HepG2 (cell line): ENCODE results near the gene SLC12A2. TPM values are rescaled to one million over a fixed set of nuclear protein-coding genes. Genes with fewer than 3 reads are reported as not detected.

Experiments
- ATAC-seq: fragments of 200-7000 bp; cut with Tn5 transposase; 3 replicates; pipeline ENCODE4 v1.9.1; 2020; ENCODE audit warnings: mild to moderate bottlenecking, moderate library complexity
- BruUV-seq: library from RNA; stranded (reverse); fragments of 400-500 nt; replicated peaks from 2 replicates; lab custom pipeline; 2021; lab: Mats Ljungman, UMichigan
- CTCF ChIA-PET: fragments of 300-600 bp; formaldehyde crosslinking; extraction: SDS; loops from one replicate; lab custom pipeline; 2021; ENCODE audit warnings: low total read pairs, inconsistent platforms, low intra/inter-chr PET ratio; lab: Yijun Ruan, JAX
- POLR2A ChIA-PET: fragments of 350-600 bp; sonication (Branson Sonifier 250); formaldehyde crosslinking; loops from one replicate; lab custom pipeline; 2020; ENCODE audit warnings: antibody characterized with exemption, inconsistent platforms; lab: Yijun Ruan, JAX
- DNase-seq: peaks from one replicate; pipeline ENCODE4 v3.0.0-alpha.2; 2015; ENCODE audit warnings: low spot score
- FAIRE-seq: peaks from 3 replicates; lab custom pipeline; 2011; peaks lifted over from hg19 to GRCh38; lab: Jason Lieb, UNC
- H2AFZ ChIP-seq: one replicate; pipeline ENCODE4 v1.6.1; 2011; ENCODE audit warnings: low read length, inconsistent platforms
- H3K27ac ChIP-seq: fragments of 300-600 bp; 3 replicates; pipeline ENCODE4 v1.8.0; 2011; ENCODE audit warnings: mixed run types, mild to moderate bottlenecking, mixed read lengths, low read length, inconsistent platforms; ENCODE audit not compliant: insufficient read depth; ENCODE audit errors: extremely low read length
- H3K27me3 ChIP-seq, 2 experiments: fragments of 200-600 bp in 1 of 2; 2 replicates in 1 of 2; 3 replicates in 1 of 2; pipeline versions ENCODE4 v1.6.0 to v1.8.0; 2011; ENCODE audit warnings: low read length in 2 of 2, mild to moderate bottlenecking in 2 of 2, moderate library complexity in 2 of 2, inconsistent platforms in 1 of 2; ENCODE audit not compliant: insufficient read depth in 2 of 2, control insufficient read depth in 1 of 2
- H3K36me3 ChIP-seq, 2 experiments: fragments of 200-600 bp in 1 of 2; replicated peaks in 1 of 2; 2 replicates in 1 of 2; 3 replicates in 1 of 2; pipeline versions ENCODE4 v1.5.1 to v1.8.0; 2011; ENCODE audit warnings: low read length in 2 of 2, inconsistent platforms in 1 of 2; ENCODE audit not compliant: insufficient read depth in 2 of 2, control insufficient read depth in 1 of 2
- H3K4me1 ChIP-seq: 2 replicates; pipeline ENCODE4 v1.5.1; 2012; ENCODE audit warnings: low read length, inconsistent platforms; ENCODE audit not compliant: insufficient read depth
- H3K4me2 ChIP-seq: 2 replicates; pipeline ENCODE4 v1.6.0; 2011; ENCODE audit warnings: low read depth, low read length, inconsistent platforms
- H3K4me3 ChIP-seq, 3 experiments: fragments of 200-600 bp in 1 of 3; sonication (generic), shearing (Covaris generic) in 1 of 3; replicated peaks in 1 of 3; 2 replicates each; pipeline ENCODE4 v1.5.1; 2011 to 2016; ENCODE audit warnings: low read length in 3 of 3, inconsistent platforms in 2 of 3, low read depth in 2 of 3, mild to moderate bottlenecking in 2 of 3, control low read depth in 1 of 3, mixed read lengths in 1 of 3; ENCODE audit not compliant: insufficient read depth in 1 of 3
- H3K79me2 ChIP-seq: one replicate; pipeline ENCODE4 v1.6.1; 2011; ENCODE audit warnings: low read length, inconsistent platforms; ENCODE audit not compliant: insufficient read depth
- H3K9ac ChIP-seq: 2 replicates; pipeline ENCODE4 v1.6.0; 2011; ENCODE audit warnings: mild to moderate bottlenecking, low read depth, low read length, inconsistent platforms; ENCODE audit not compliant: insufficient read depth
- H3K9me3 ChIP-seq: 2 replicates; pipeline ENCODE4 v1.5.1; 2012; ENCODE audit warnings: mild to moderate bottlenecking, low read length
- H4K20me1 ChIP-seq: 2 replicates; pipeline ENCODE4 v1.6.0; 2011; ENCODE audit warnings: inconsistent platforms, mild to moderate bottlenecking, low read length, moderate library complexity; ENCODE audit not compliant: insufficient read depth
- ESRRA ChIP-seq: sonication (generic); formaldehyde crosslinking; IDR thresholded peaks from 2 replicates; pipeline ENCODE4 v1.5.1; 2020; ENCODE audit warnings: mild to moderate bottlenecking, low read depth, missing genetic modification reagents
- SNAI1 ChIP-seq: sonication (generic); formaldehyde crosslinking; IDR thresholded peaks from 2 replicates; pipeline ENCODE4 v1.5.0; 2020; ENCODE audit warnings: mild to moderate bottlenecking, missing genetic modification reagents, borderline replicate concordance
- SP1 ChIP-seq, 2 experiments: fragments of 450-650 bp in 1 of 2; sonication (generic) in 1 of 2; formaldehyde crosslinking in 1 of 2; IDR thresholded peaks; 2 replicates each; pipeline versions ENCODE4 v1.4.0 to v1.6.1; 2016 to 2020; ENCODE audit warnings: missing genetic modification reagents in 1 of 2
- TAF15 ChIP-seq: fragments of 200-400 bp; formaldehyde crosslinking; IDR thresholded peaks from one replicate; pipeline ENCODE4 v1.6.1; 2018; ENCODE audit warnings: mild to moderate bottlenecking, low read depth, low read length; ENCODE audit not compliant: poor library complexity, severe bottlenecking
- ZNF136 ChIP-seq: sonication (generic); formaldehyde crosslinking; IDR thresholded peaks from 2 replicates; pipeline ENCODE4 v1.8.1; 2022; ENCODE audit warnings: low read depth, mild to moderate bottlenecking, moderate library complexity, missing genetic modification reagents
- ZNF607 ChIP-seq: sonication (generic); formaldehyde crosslinking; IDR thresholded peaks from 2 replicates; pipeline ENCODE4 v1.5.1; 2020; ENCODE audit warnings: missing genetic modification reagents, mild to moderate bottlenecking, borderline replicate concordance
- in situ Hi-C: cut with HindIII; loops from 2 replicates; pipeline ENCODE4 v1.10.0; 2017; ENCODE audit warnings: low pct_unique_long_range_greater_than_20kb; ENCODE audit not compliant: extremely low pct_ligation_motif_present
- intact Hi-C: fragments of 100-400 bp; cut with micrococcal nuclease; formaldehyde crosslinking; loops from one replicate; pipeline ENCODE4 v1.10.0; 2022; ENCODE audit not compliant: unreplicated experiment
- polyA plus RNA-seq, 8 experiments: library from polyadenylated mRNA; depleted of rRNA in 3 of 8; stranded (reverse) in 7 of 8; unstranded in 1 of 8; fragments of >200 nt; fragmentation: Illumina TruSeq in 4 of 8; extraction: Trizol in 4 of 8; gene quantifications; 2 replicates each; pipeline versions ENCODE4 v1.2.1 to v1.2.3, GENCODE V29; 2011 to 2016; ENCODE audit warnings: low read depth in 4 of 8, missing spikeins in 1 of 8, mixed read lengths in 1 of 8; ENCODE audit not compliant: insufficient read depth in 1 of 8
- total RNA-seq, 5 experiments: library from RNA; depleted of rRNA; stranded (reverse); fragments of >200 nt; fragmentation: Illumina TruSeq; extraction: Trizol; gene quantifications; 2 replicates each; pipeline ENCODE4 v1.2.3, GENCODE V29; 2016; ENCODE audit warnings: low read depth in 1 of 5
- TF ChIP-seq, protein P1 (sequence below): sonication (generic); formaldehyde crosslinking; IDR thresholded peaks from 2 replicates; pipeline ENCODE4 v1.5.0; 2020; ENCODE audit warnings: mild to moderate bottlenecking, missing genetic modification reagents
- TF ChIP-seq, protein P2 (sequence below): sonication (generic); formaldehyde crosslinking; conservative IDR thresholded peaks from 2 replicates; pipeline ENCODE4 v1.5.0; 2020; ENCODE audit warnings: missing genetic modification reagents
- TF ChIP-seq, protein P3 (sequence below): sonication (generic); formaldehyde crosslinking; IDR thresholded peaks from 2 replicates; pipeline ENCODE4 v1.4.0; 2020; ENCODE audit warnings: mild to moderate bottlenecking, missing genetic modification reagents
- TF ChIP-seq, protein P4 (sequence below): sonication (generic); formaldehyde crosslinking; IDR thresholded peaks from 2 replicates; pipeline ENCODE4 v1.5.0; 2020; ENCODE audit warnings: missing genetic modification reagents

Gene SLC12A2
- total and polyA plus RNA-seq, 2 of the 13 experiments (the other 11 are each of a cell fraction or from before 2014, with no cell fraction given) = 4.0 to 9.7 TPM

DNA sequence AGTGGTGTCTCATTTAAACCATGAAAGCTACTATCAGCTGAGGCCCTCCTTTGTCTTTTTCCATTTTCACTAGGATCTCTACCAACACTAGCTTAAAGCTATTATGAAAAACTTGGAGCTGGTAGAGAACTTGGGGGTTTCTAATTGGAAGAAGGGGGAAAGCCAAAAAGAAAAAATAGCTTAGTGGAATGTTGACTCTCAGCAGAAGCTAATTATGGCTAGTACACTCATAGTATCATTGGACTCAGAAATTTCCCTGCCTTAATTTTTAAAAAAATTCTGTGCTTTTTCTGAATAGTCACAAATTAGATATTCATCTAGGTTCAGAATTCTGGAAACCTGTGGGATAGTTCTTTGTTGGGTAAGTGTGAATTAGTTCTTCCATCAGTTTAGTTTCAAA is 8.0 kb downstream of the SLC12A2 start:
- ATAC-seq (no peak), FAIRE-seq (no peak), DNase-seq (no peak)
- no peak for TF ChIP-seq TAF15
- TF ChIP-seq ESRRA (CRISPR knock-in tag) = no peak
- TF ChIP-seq, protein P1, sequence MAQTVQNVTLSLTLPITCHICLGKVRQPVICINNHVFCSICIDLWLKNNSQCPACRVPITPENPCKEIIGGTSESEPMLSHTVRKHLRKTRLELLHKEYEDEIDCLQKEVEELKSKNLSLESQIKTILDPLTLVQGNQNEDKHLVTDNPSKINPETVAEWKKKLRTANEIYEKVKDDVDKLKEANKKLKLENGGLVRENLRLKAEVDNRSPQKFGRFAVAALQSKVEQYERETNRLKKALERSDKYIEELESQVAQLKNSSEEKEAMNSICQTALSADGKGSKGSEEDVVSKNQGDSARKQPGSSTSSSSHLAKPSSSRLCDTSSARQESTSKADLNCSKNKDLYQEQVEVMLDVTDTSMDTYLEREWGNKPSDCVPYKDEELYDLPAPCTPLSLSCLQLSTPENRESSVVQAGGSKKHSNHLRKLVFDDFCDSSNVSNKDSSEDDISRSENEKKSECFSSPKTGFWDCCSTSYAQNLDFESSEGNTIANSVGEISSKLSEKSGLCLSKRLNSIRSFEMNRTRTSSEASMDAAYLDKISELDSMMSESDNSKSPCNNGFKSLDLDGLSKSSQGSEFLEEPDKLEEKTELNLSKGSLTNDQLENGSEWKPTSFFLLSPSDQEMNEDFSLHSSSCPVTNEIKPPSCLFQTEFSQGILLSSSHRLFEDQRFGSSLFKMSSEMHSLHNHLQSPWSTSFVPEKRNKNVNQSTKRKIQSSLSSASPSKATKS (CRISPR knock-in tag) = no peak
- TF ChIP-seq, protein P2, sequence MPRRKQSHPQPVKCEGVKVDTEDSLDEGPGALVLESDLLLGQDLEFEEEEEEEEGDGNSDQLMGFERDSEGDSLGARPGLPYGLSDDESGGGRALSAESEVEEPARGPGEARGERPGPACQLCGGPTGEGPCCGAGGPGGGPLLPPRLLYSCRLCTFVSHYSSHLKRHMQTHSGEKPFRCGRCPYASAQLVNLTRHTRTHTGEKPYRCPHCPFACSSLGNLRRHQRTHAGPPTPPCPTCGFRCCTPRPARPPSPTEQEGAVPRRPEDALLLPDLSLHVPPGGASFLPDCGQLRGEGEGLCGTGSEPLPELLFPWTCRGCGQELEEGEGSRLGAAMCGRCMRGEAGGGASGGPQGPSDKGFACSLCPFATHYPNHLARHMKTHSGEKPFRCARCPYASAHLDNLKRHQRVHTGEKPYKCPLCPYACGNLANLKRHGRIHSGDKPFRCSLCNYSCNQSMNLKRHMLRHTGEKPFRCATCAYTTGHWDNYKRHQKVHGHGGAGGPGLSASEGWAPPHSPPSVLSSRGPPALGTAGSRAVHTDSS = no peak
- no peak for TF ChIP-seq SNAI1 (CRISPR knock-in tag)
- TF ChIP-seq, protein P3, sequence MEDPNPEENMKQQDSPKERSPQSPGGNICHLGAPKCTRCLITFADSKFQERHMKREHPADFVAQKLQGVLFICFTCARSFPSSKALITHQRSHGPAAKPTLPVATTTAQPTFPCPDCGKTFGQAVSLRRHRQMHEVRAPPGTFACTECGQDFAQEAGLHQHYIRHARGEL (CRISPR knock-in tag) = no peak
- TF ChIP-seq ZNF607 (CRISPR knock-in tag) = no peak
- TF ChIP-seq, protein P4, sequence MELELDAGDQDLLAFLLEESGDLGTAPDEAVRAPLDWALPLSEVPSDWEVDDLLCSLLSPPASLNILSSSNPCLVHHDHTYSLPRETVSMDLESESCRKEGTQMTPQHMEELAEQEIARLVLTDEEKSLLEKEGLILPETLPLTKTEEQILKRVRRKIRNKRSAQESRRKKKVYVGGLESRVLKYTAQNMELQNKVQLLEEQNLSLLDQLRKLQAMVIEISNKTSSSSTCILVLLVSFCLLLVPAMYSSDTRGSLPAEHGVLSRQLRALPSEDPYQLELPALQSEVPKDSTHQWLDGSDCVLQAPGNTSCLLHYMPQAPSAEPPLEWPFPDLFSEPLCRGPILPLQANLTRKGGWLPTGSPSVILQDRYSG (CRISPR knock-in tag) = no peak
- no peak for TF ChIP-seq ZNF136 (CRISPR knock-in tag)
- no peak for TF ChIP-seq SP1 (IDR thresholded peaks at IDR 0.05)
- no peak for TF ChIP-seq SP1 (CRISPR knock-in tag; IDR thresholded peaks at IDR 0.05)
- Histone ChIP-seq H3K4me3 (no peak overlapping the region), H2AFZ (no peak overlapping the region), H3K36me3 (no peaks in the 10 kb centered on the region), H3K9ac (no peak overlapping the region), H4K20me1 (no peaks in the 10 kb centered on the region), H3K4me1 (no peaks in the 10 kb centered on the region), H3K27ac (no peak overlapping the region), H3K4me2 (no peak overlapping the region), H3K9me3 (peaks cover 1% of the 10 kb centered on the region; the same call in 1 of the 2 replicates), H3K27me3 (no peaks in the 10 kb centered on the region; a peak in 1 of 5 replicates), H3K79me2 (peaks cover 9% of the 10 kb centered on the region)
- intact Hi-C loops (no loop called here), in situ Hi-C loops (loop anchor here (25.0 kb wide), 1 partner anchor 204 kb away; no protein-coding TSS in a partner anchor)
- CTCF ChIA-PET = no interaction called here
- no TSS peak for BruUV-seq
- POLR2A ChIA-PET = no interaction called here
